Lower leg skin (tissue), 4 donors: ENCODE data around the gene TBC1D22A. TPM values are rescaled to one million over a fixed set of nuclear protein-coding genes. Genes with fewer than 3 reads are reported as not detected.

Experiments
- DNase-seq, 2 donors: peaks; one replicate each; pipeline ENCODE4 v3.0.0-alpha.2; 2019; ENCODE audit warnings: low spot score in 2 of 2
- H3K4me3 ChIP-seq: fragments of 200-600 bp; sonication (generic); 2 replicates; pipeline ENCODE4 v1.5.1; 2017; ENCODE audit warnings: mild to moderate bottlenecking, low read depth; ENCODE audit not compliant: poor library complexity, severe bottlenecking
- POLR2A ChIP-seq, 2 donors: fragments of 450-650 bp; IDR thresholded peaks; one replicate each; pipeline ENCODE4 v1.6.1; 2016 to 2017; ENCODE audit warnings: antibody characterized with exemption in 2 of 2, mild to moderate bottlenecking in 1 of 2, moderate library complexity in 1 of 2
- WGBS, 2 donors: methylation state at CpG; one replicate each; pipeline ENCODE4 v1.1.5; 2018; 5-methylcytosine and 5-hydroxymethylcytosine counted together
- intact Hi-C: fragments of 100-400 bp; cut with DNase I; formaldehyde crosslinking; loops from one replicate; pipeline ENCODE4 v1.15.0; 2023; ENCODE audit warnings: low total_unique reads
- total RNA-seq, 4 donors: library from RNA; depleted of rRNA; stranded (reverse); fragments of >200 nt; gene quantifications; one replicate each; pipeline ENCODE4 v1.1.0, GENCODE V29; 2016
- TF ChIP-seq, protein P1 (sequence below), 3 donors: fragments of 450-650 bp; IDR thresholded peaks; one replicate each; pipeline ENCODE4 v1.5.1; 2016; ENCODE audit warnings: antibody characterized with exemption in 3 of 3, mild to moderate bottlenecking in 3 of 3, moderate library complexity in 2 of 3

The TBC1D22A gene
- total RNA-seq, 4 donors from 2014 or later = 21.8 to 32.3 (median 31.6) TPM

DNA sequence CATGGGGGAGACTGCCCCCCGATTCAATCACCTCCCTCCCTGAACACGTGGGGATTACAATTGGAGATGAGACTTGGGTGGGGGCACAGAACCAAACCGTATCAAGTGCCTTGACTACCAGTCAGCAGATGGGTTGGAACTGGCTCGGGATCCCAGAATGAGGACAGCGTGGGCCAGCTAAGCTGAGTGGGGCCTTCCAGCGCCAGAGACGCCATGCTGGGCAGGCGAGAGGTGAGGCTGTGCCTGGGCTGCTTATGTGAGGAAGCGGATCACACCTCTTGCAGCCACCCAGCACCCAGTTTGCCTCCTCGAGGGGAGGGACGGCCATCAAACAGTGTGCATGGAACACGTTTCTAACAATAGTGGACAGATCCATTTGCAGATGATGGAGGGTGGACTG lies 195.1 kb downstream of the TBC1D22A start:
- TF ChIP-seq POLR2A (IDR thresholded peaks at IDR 0.05) = no peak
- TF ChIP-seq, protein P1, sequence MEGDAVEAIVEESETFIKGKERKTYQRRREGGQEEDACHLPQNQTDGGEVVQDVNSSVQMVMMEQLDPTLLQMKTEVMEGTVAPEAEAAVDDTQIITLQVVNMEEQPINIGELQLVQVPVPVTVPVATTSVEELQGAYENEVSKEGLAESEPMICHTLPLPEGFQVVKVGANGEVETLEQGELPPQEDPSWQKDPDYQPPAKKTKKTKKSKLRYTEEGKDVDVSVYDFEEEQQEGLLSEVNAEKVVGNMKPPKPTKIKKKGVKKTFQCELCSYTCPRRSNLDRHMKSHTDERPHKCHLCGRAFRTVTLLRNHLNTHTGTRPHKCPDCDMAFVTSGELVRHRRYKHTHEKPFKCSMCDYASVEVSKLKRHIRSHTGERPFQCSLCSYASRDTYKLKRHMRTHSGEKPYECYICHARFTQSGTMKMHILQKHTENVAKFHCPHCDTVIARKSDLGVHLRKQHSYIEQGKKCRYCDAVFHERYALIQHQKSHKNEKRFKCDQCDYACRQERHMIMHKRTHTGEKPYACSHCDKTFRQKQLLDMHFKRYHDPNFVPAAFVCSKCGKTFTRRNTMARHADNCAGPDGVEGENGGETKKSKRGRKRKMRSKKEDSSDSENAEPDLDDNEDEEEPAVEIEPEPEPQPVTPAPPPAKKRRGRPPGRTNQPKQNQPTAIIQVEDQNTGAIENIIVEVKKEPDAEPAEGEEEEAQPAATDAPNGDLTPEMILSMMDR (IDR thresholded peaks at IDR 0.05) = no peak
- no peak overlapping the region for H3K4me3 ChIP-seq
- DNase-seq = peak in 1 of 2 donors; percentile 65
- WGBS, 2 donors = 90 to 96% methylated on average over 12 of the region's 12 CpGs
- intact Hi-C loops = no loop called here

DNA sequence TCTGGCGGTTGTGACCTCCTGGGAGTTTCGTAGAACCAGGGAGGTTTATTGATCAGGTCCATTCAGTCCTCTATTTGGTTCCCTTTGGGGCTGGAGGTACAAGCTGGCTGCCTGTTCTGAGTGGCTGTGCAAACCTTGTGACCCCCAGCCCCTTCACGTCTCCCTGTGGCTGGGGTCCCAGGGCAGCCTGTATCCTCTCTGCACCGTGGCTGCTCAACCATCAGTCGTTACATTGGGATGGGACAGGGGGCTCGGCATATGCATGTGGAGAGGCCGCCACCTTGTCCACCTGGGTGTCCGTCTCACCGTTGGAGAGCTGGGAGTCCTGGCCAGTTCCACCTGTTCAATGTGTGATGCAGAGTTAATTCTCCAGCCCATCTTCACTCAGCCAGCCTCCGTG lies 195.7 kb downstream of the TBC1D22A start:
- TF ChIP-seq, protein P1 (IDR thresholded peaks at IDR 0.05) = no peak
- TF ChIP-seq POLR2A (IDR thresholded peaks at IDR 0.05) = no peak
- no peak overlapping the region for H3K4me3 ChIP-seq
- WGBS, 2 donors = 91 to 96% methylated on average over 10 of the region's 10 CpGs
- intact Hi-C loops = no loop called here
- DNase-seq = peak in 1 of 2 donors; percentile 80

DNA sequence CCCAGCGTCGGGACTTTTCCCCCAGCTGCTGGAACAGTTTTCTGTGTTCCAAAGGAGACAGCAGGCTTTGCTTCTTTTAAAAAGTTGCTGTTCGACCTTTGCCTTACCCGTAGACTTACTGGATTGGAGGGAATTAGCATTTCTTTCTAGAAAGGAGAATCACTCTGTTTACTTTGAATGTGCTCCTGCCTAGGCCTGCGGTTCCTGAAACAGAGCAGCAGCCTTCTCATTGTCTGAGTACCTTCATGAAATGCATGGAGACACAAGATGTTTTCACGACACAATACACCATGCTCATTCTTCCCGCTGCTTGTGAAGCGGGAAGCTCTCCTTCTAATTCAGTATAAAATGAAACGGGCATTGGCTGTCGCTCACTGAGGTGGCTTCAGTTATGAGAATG lies 196.2 kb downstream of the TBC1D22A start:
- no peak overlapping the region for H3K4me3 ChIP-seq
- DNase-seq = peak in 1 of 2 donors; percentile 28
- TF ChIP-seq, protein P1 (IDR thresholded peaks at IDR 0.05) = no peak
- no peak for TF ChIP-seq POLR2A (IDR thresholded peaks at IDR 0.05)
- intact Hi-C loops = no loop called here
- WGBS, 2 donors = 96% methylated on average over 10 of the region's 10 CpGs

DNA sequence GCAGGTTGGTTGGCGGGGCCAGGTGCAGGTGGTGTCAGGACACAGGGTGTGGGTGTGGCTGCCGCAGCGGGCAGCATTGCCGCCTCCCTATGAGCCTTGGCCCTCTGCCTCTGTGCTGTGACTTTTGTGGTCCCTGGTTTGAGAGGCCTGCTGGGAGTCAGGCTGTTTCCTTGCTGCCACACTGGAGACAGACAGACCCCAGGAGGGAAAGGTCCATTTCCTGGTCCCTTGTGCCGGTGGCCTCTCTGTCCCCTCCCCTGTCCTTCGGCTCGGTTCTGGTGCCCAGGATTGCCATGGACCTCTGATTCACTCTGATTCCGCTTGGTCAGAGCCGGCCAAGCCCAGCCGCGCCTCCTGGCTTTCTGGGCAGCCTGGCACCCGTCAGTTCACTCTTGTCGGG lies 196.9 kb downstream of the TBC1D22A start:
- peak in 1 of 2 donors; percentile 64 for DNase-seq
- intact Hi-C loops = no loop called here
- H3K4me3 ChIP-seq = no peak overlapping the region
- 86 to 93% methylated on average over 13 of the region's 13 CpGs for WGBS, 2 donors
- TF ChIP-seq POLR2A (IDR thresholded peaks at IDR 0.05) = no peak
- TF ChIP-seq, protein P1 (IDR thresholded peaks at IDR 0.05) = no peak

DNA sequence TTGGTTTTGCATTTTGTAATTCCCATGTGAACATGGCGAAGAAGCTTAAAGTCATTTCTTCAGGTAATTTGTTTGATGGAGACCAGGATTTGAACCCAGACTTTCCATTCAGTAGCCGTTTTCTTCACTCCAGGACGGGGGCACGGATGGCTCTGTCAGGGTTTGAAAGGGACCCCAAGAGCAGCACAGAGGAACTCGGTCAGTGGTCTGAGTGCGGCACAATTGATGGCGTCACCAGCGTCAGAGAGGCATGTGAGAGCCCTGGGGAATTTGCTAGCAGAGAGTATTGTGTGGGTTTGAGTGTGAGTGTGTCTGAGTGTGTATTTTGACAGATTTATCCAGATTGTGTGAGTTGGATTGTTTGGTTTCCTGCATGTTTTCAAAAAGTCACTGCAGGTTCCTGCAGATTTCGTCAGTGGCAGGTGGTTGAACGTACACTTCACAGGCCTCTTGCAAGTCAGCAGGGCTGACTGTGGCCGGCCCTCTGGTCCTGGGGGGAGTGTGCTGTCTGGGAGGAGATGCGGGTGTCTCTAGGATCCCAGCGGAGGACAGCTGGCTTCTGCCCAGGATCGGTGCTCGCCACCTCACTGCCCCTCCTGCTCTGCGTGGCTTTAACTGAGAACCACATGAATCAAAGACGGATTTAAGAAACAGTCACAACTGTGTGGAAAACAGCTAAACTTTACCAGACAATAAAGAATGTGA lies 199.3 kb downstream of the TBC1D22A start:
- peak in 1 of 2 donors; percentile 29 for DNase-seq
- no peak overlapping the region for H3K4me3 ChIP-seq
- WGBS, 2 donors = 93 to 94% methylated on average over 17 of the region's 17 CpGs
- intact Hi-C loops = no loop called here
- TF ChIP-seq, protein P1 (IDR thresholded peaks at IDR 0.05) = no peak
- no peak for TF ChIP-seq POLR2A (IDR thresholded peaks at IDR 0.05)

DNA sequence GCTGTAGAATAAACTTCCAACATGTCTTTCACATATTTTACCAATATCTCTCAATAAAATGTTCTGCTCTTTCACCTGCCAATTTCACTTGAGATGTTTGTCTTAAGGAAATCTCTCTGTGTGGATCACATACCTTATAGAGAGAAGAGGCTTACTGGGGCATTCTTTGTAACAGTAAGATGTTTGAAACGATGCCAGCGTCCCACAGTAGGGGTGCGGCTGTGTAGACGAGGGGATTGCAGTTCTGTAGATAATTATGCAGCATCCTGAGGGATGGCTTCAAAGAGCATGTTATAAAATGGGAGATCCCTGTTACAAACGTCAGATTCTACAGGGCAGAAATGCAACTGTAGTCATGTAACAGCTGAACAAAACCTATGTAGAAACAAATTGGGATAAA lies 200.0 kb downstream of the TBC1D22A start:
- WGBS, 2 donors = 55 to 80% methylated on average over 5 of the region's 5 CpGs
- intact Hi-C loops = no loop called here
- TF ChIP-seq POLR2A (IDR thresholded peaks at IDR 0.05) = no peak
- TF ChIP-seq, protein P1 (IDR thresholded peaks at IDR 0.05) = no peak
- no peak overlapping the region for H3K4me3 ChIP-seq
- DNase-seq = no peak
